IMR-90 (cell line): ENCODE results near the gene DVL3. TPM values are rescaled to one million over a fixed set of nuclear protein-coding genes. Genes with fewer than 3 reads are reported as not detected.

Experiments used
- ATAC-seq: fragments of 200-7000 bp; cut with Tn5 transposase; 2 replicates; pipeline ENCODE4 v1.9.1; 2020; ENCODE audit warnings: low read depth, mild to moderate bottlenecking, moderate library complexity
- BruUV-seq: library from RNA; stranded (reverse); fragments of 400-500 nt; replicated peaks from 2 replicates; lab custom pipeline; 2021; lab: Mats Ljungman, UMichigan
- CTCF ChIA-PET: fragments of 300-600 bp; formaldehyde crosslinking; extraction: SDS; loops from one replicate; lab custom pipeline; 2021; ENCODE audit warnings: antibody characterized with exemption; lab: Yijun Ruan, JAX
- POLR2A ChIA-PET: fragments of 300-600 bp; sonication (Branson Sonifier 250); formaldehyde crosslinking; loops from one replicate; lab custom pipeline; 2022; ENCODE audit warnings: antibody characterized with exemption; ENCODE audit not compliant: unreplicated experiment; lab: Charles Lee
- DNase-seq: peaks from one replicate; pipeline ENCODE4 v3.0.0; 2013
- H2AFZ ChIP-seq: replicated peaks from 2 replicates; pipeline ENCODE3; 2013; ENCODE audit warnings: low read length, mild to moderate bottlenecking; ENCODE audit not compliant: poor library complexity
- H2AK5ac ChIP-seq: 2 replicates; pipeline ENCODE4 v1.6.1; 2013; ENCODE audit warnings: low read depth, low read length, inconsistent platforms
- H2AK9ac ChIP-seq: replicated peaks from 2 replicates; pipeline ENCODE3; 2013; ENCODE audit warnings: mild to moderate bottlenecking, low read depth, low read length, moderate library complexity; ENCODE audit not compliant: poor library complexity
- H2BK120ac ChIP-seq: 2 replicates; pipeline ENCODE4 v1.6.1; 2013; ENCODE audit warnings: low read depth, low read length, inconsistent platforms
- H2BK15ac ChIP-seq: 3 replicates; pipeline ENCODE4 v1.6.1; 2013; ENCODE audit warnings: low read depth, low read length, inconsistent platforms
- H2BK20ac ChIP-seq: 2 replicates; pipeline ENCODE4 v1.6.1; 2013; ENCODE audit warnings: low read depth, mild to moderate bottlenecking, inconsistent platforms, low read length, moderate library complexity
- H2BK5ac ChIP-seq: 2 replicates; pipeline ENCODE4 v1.6.1; 2013; ENCODE audit warnings: mild to moderate bottlenecking, low read depth, low read length, inconsistent platforms; ENCODE audit not compliant: poor library complexity, severe bottlenecking
- H3K14ac ChIP-seq: replicated peaks from 2 replicates; pipeline ENCODE4 v1.6.1; 2013; ENCODE audit warnings: low read depth, low read length, inconsistent platforms
- H3K18ac ChIP-seq: 2 replicates; pipeline ENCODE4 v1.6.1; 2013; ENCODE audit warnings: low read depth, low read length, control low read depth
- H3K23ac ChIP-seq: 2 replicates; pipeline ENCODE4 v1.6.1; 2013; ENCODE audit warnings: low read depth, low read length, inconsistent platforms
- H3K27ac ChIP-seq: 2 replicates; pipeline ENCODE4 v1.5.1; 2013; ENCODE audit warnings: mild to moderate bottlenecking, control low read depth, low read length; ENCODE audit not compliant: insufficient read depth
- H3K27me3 ChIP-seq: 2 replicates; pipeline ENCODE4 v1.6.1; 2013; ENCODE audit warnings: low read length; ENCODE audit not compliant: control insufficient read depth, insufficient read depth
- H3K36me3 ChIP-seq: 2 replicates; pipeline ENCODE4 v1.6.1; 2013; ENCODE audit warnings: low read length, mixed read lengths; ENCODE audit not compliant: control insufficient read depth, insufficient read depth
- H3K4ac ChIP-seq: 2 replicates; pipeline ENCODE4 v1.6.1; 2013; ENCODE audit warnings: low read depth, low read length, inconsistent platforms
- H3K4me1 ChIP-seq: 2 replicates; pipeline ENCODE4 v1.6.1; 2013; ENCODE audit warnings: low read length, mixed read lengths; ENCODE audit not compliant: control insufficient read depth, insufficient read depth
- H3K4me2 ChIP-seq: 2 replicates; pipeline ENCODE4 v1.6.1; 2013; ENCODE audit warnings: low read depth, mild to moderate bottlenecking, control low read depth, low read length, moderate library complexity
- H3K4me3 ChIP-seq: 2 replicates; pipeline ENCODE4 v1.5.1; 2013; ENCODE audit warnings: low read depth, mild to moderate bottlenecking, control low read depth, low read length, moderate library complexity; ENCODE audit not compliant: insufficient read depth
- H3K56ac ChIP-seq: 2 replicates; pipeline ENCODE4 v1.6.1; 2013; ENCODE audit warnings: low read length, inconsistent platforms; ENCODE audit not compliant: insufficient read depth; ENCODE audit errors: extremely low read depth
- H3K79me1 ChIP-seq, 2 experiments: 2 replicates each; pipeline ENCODE4 v1.6.1; 2013; ENCODE audit warnings: low read length in 2 of 2, inconsistent platforms in 1 of 2, low read depth in 1 of 2
- H3K9ac ChIP-seq: 2 replicates; pipeline ENCODE4 v1.6.1; 2013; ENCODE audit warnings: low read depth, low read length, control low read depth
- H3K9me1 ChIP-seq: 2 replicates; pipeline ENCODE4 v1.6.1; 2013; ENCODE audit warnings: low read length, inconsistent platforms; ENCODE audit not compliant: insufficient read depth
- H3K9me3 ChIP-seq: 2 replicates; pipeline ENCODE4 v1.6.1; 2013; ENCODE audit warnings: low read length; ENCODE audit not compliant: control insufficient read depth, insufficient read depth
- H4K20me1 ChIP-seq: 2 replicates; pipeline ENCODE4 v1.6.1; 2013; ENCODE audit warnings: low read length, inconsistent platforms; ENCODE audit not compliant: insufficient read depth
- H4K5ac ChIP-seq: 2 replicates; pipeline ENCODE4 v1.6.1; 2013; ENCODE audit warnings: mild to moderate bottlenecking, low read depth, low read length, control low read depth
- H4K8ac ChIP-seq, 2 experiments: 2 replicates each; pipeline ENCODE4 v1.6.1; 2013; ENCODE audit warnings: low read depth in 2 of 2, low read length in 2 of 2, control low read depth in 1 of 2, inconsistent platforms in 1 of 2
- H4K91ac ChIP-seq: 2 replicates; pipeline ENCODE4 v1.6.1; 2013; ENCODE audit warnings: low read depth, low read length, inconsistent platforms; ENCODE audit not compliant: insufficient read depth
- CTCF ChIP-seq: conservative IDR thresholded peaks from 2 replicates; pipeline ENCODE4 v1.5.1; 2012; ENCODE audit warnings: mild to moderate bottlenecking, low read depth, low read length, improper control_type of control experiment
- NFE2L2 ChIP-seq: fragments of 150-350 bp; IDR thresholded peaks from 2 replicates; pipeline ENCODE4 v1.6.1; 2016; ENCODE audit warnings: low read depth, mild to moderate bottlenecking, low read length
- RFX5 ChIP-seq: IDR thresholded peaks from 2 replicates; pipeline ENCODE4 v1.8.0; 2012; ENCODE audit warnings: low read depth, mild to moderate bottlenecking, low read length, moderate library complexity
- SMC3 ChIP-seq: fragments of 150-350 bp; IDR thresholded peaks from 2 replicates; pipeline ENCODE4 v1.6.1; 2016; ENCODE audit warnings: low read depth, mild to moderate bottlenecking, antibody characterized with exemption, low read length, moderate library complexity
- WGBS, 2 experiments: methylation state at CpG; one replicate each; pipeline versions ENCODE4 v1.1.5 to v1.1.7; 2013; ENCODE audit warnings: missing lambda C conversion rate in 2 of 2; ENCODE audit not compliant: insufficient read length in 1 of 2; ENCODE audit errors: extremely low coverage in 2 of 2; 5-methylcytosine and 5-hydroxymethylcytosine counted together
- dilution Hi-C: fragments of 300-500 bp; cut with HindIII; formaldehyde crosslinking; loops from one replicate; pipeline ENCODE4 v1.14.3; 2018; ENCODE audit warnings: low sequenced_read_pairs; ENCODE audit not compliant: unreplicated experiment
- in situ Hi-C: fragments of 300-500 bp; cut with MboI; formaldehyde crosslinking; loops from 3 replicates; pipeline ENCODE4 v1.14.3; 2019; ENCODE audit warnings: low sequenced_read_pairs, inconsistent platforms, mixed read lengths
- intact Hi-C: fragments of 100-400 bp; cut with micrococcal nuclease; formaldehyde crosslinking; loops from 2 replicates; pipeline ENCODE4 v1.10.0; 2022
- polyA plus RNA-seq, 3 experiments: library from polyadenylated mRNA; depleted of rRNA; stranded (reverse); fragments of >200 nt; gene quantifications; 2 replicates each; pipeline ENCODE4 v1.2.3, GENCODE V29; 2012; ENCODE audit warnings: low replicate concordance in 1 of 3
- total RNA-seq: library from RNA; depleted of rRNA; stranded (reverse); fragments of >200 nt; gene quantifications from 2 replicates; pipeline ENCODE4 v1.2.3, GENCODE V29; 2012

DVL3 gene
- total and polyA plus RNA-seq, 2 of the 4 experiments (the other 2 are of a cell fraction), result 23.3 to 40.4 TPM

- dilution Hi-C loops (no loop called here), intact Hi-C loops (no loop called here), in situ Hi-C loops (no loop called here)
- no peak overlapping the region for H3K14ac ChIP-seq
- H2BK120ac ChIP-seq, result no peak overlapping the region
- H3K23ac ChIP-seq, result no peak overlapping the region
- peaks cover 14% of the 10 kb centered on the region for H3K27me3 ChIP-seq
- H3K9ac ChIP-seq, result no peak overlapping the region
- H2BK5ac ChIP-seq, result no peak overlapping the region
- H2AK9ac ChIP-seq, result no peak overlapping the region
- H3K9me3 ChIP-seq, result no peaks in the 10 kb centered on the region
- no peak overlapping the region for H3K18ac ChIP-seq
- H3K4me2 ChIP-seq, result no peak overlapping the region
- ATAC-seq (no peak), DNase-seq (no peak)
- TF ChIP-seq CTCF (no peak), RFX5 (no peak), NFE2L2 (no peak), SMC3 (no peak)
- H3K56ac ChIP-seq, result no peak overlapping the region
- no peaks in the 10 kb centered on the region for H3K79me1 ChIP-seq
- no peaks in the 10 kb centered on the region for H3K36me3 ChIP-seq
- no peak overlapping the region for H2AK5ac ChIP-seq
- no peaks in the 10 kb centered on the region for H4K20me1 ChIP-seq
- H3K4me3 ChIP-seq, result no peak overlapping the region
- no CpG with 5 or more reads among the region's 5 CpGs for WGBS, 2 experiments
- no peak overlapping the region for H3K27ac ChIP-seq
- no TSS peak for BruUV-seq
- no peak overlapping the region for H4K5ac ChIP-seq
- H4K8ac ChIP-seq, result no peak overlapping the region
- no peak overlapping the region for H4K91ac ChIP-seq
- H3K4me1 ChIP-seq, result no peaks in the 10 kb centered on the region
- H3K4ac ChIP-seq, result no peak overlapping the region
- POLR2A ChIA-PET, result no interaction called here
- CTCF ChIA-PET, result interaction anchor here (0.8 kb wide), 2 partner anchors 15 to 17 kb away, joined by 3 read pairs; no protein-coding TSS in a partner anchor
- H2AFZ ChIP-seq, result no peak overlapping the region
- no peaks in the 10 kb centered on the region for H3K9me1 ChIP-seq
- H2BK20ac ChIP-seq, result no peak overlapping the region
- no peak overlapping the region for H2BK15ac ChIP-seq
Measured at GRCh38 chr3:184211297-184211696, 56.1 kb downstream of the DVL3 start.
